ENCODE results near the gene CHST10.

The CHST10 gene

DNA sequence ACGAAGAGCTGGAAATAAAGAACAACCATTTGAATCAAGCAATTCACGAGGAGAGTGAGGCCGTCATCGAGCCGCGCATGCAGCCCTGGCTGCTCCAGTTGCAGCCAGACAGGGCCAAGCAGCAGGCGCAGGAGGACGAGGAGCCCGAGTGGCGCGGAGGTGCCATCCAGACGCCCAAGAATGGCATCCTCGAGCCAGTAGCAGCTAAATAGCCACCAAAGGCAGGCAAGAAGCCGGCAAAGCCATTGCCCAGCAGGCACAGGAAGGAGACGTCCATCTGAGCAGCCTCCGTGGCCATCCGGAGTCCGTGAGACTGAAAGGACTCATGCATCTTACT is 8.9 kb upstream of the CHST10 start:
- Histone ChIP-seq H3K9me3 (ENCODE audit: low read length) (no peaks in the 10 kb centered on the region), H3K36me3 (ENCODE audit: insufficient read depth, low read length) (no peaks in the 10 kb centered on the region), H3K9ac (ENCODE audit: low read length) (no peak overlapping the region), H3K4me1 (ENCODE audit: insufficient read depth, low read length) (peaks cover 20% of the 10 kb centered on the region), H3K27ac (ENCODE audit: low read depth, low read length) (no peak overlapping the region), H3K27me3 (ENCODE audit: control insufficient read depth in 1 of 2, insufficient read depth in 2 of 2, low read length in 2 of 2) (no peaks in the 10 kb centered on the region), H3K4me3 (ENCODE audit: low read depth in 1 of 2, low read length in 2 of 2) (no peak overlapping the region)

DNA sequence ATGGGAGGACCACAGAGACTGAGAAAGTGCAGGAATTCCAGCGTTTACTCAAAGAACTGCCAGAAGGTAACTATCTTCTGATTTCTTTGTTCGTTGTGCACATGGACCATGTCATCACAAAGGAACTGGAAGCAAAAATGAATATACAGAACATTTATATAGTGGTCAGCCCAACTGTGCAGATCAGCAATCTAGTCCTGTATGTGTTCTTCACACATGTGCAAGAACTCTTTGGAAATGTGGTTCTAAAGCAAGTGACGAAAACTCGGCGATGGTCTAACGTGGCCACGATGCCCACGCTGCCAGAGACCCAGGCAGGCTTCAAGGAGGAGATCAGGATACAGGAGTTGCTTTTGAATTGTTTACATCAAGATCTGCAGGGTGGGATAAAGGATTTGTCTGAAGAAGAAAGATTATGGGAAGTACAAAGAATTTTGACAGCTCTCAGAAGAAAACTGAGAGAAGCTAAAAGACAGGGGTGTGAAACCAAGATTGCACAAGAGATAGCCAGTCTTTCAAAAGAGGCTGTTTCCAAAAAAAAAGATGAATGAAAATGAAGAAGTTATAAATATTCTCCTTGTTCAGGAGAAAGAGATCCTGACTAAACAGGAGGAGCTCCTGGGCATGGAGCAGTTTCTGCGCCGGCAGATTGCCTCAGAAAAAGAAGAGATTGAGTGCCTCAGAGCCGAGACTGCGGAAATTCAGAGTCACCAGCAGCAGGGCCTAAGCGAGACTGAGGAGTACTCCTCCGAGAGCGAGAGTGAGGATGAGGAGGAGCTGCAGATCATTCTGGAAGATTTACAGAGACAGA is 8.3 kb upstream of the CHST10 start:
- H3K9ac ChIP-seq (ENCODE audit: low read length): no peak overlapping the region

DNA sequence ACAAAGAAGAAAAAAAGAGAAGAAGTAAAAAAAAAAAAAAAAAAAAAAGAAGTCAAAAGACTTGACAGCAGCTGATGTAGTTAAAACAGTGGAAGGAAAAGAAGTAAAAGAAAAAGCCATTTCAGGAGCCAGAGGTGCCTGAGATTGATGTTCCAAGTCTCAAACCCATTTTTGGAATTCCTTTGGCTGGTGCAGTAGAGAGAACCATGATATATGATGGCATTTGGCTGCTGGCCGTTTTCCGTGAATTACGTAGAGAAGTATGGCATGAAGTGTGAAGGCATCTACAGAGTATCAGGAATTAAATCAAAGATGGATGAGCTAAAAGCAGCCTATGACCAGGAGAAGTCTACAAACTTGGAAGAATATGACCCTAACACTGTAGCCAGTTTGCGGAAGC is 7.6 kb upstream of the CHST10 start:
- Histone ChIP-seq H3K4me3 (ENCODE audit: low read depth in 1 of 2, low read length in 2 of 2) (no peak overlapping the region), H3K27ac (ENCODE audit: low read depth, low read length) (no peak overlapping the region), H3K4me1 (ENCODE audit: insufficient read depth, low read length) (peaks cover 20% of the 10 kb centered on the region), H3K9me3 (ENCODE audit: low read length) (no peaks in the 10 kb centered on the region), H3K27me3 (ENCODE audit: control insufficient read depth in 1 of 2, insufficient read depth in 2 of 2, low read length in 2 of 2) (no peaks in the 10 kb centered on the region), H3K9ac (ENCODE audit: low read length) (no peak overlapping the region), H3K36me3 (ENCODE audit: insufficient read depth, low read length) (no peaks in the 10 kb centered on the region)

More for the DNA sequence above, 8.3 kb upstream of the CHST10 start:
- H3K27me3 ChIP-seq (ENCODE audit: control insufficient read depth in 1 of 2, insufficient read depth in 2 of 2, low read length in 2 of 2): no peaks in the 10 kb centered on the region
- H3K27ac ChIP-seq (ENCODE audit: low read depth, low read length): no peak overlapping the region
- peaks cover 20% of the 10 kb centered on the region for H3K4me1 ChIP-seq (ENCODE audit: insufficient read depth, low read length)
- H3K36me3 ChIP-seq (ENCODE audit: insufficient read depth, low read length): no peaks in the 10 kb centered on the region
- H3K9me3 ChIP-seq (ENCODE audit: low read length): no peaks in the 10 kb centered on the region
- H3K4me3 ChIP-seq (ENCODE audit: low read depth in 1 of 2, low read length in 2 of 2): no peak overlapping the region

DNA sequence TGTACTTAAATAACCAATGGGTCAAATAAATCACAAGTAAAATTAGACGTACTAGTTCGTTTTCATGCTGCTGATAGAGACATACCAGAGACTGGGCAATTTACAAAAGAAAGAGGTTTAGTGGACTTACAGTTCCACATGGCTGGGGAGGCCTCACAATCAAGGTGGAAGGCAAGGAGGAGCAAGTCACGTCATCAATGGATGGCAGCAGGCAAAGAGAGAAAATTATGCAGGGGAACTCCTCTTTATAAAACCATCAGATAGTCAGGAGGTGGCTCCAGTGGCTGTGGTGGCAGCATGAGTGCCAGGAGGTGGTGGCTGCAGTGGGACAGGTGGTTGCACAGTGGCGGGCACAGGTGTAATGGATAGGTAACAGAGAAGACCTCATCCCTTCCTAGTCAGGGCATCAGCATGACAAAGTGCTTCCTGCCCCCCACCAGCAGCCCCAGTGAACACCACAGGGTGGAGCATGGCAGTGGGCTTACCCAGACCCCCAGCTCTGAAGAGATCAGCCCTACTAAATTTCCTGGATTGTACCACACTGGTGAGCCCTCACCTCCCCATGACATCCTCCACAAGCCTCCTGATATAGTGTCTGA is 6.9 kb upstream of the CHST10 start:
- Histone ChIP-seq H3K4me3 (ENCODE audit: low read depth in 1 of 2, low read length in 2 of 2) (no peak overlapping the region), H3K27me3 (ENCODE audit: control insufficient read depth in 1 of 2, insufficient read depth in 2 of 2, low read length in 2 of 2) (no peaks in the 10 kb centered on the region), H3K4me1 (ENCODE audit: insufficient read depth, low read length) (peaks cover 20% of the 10 kb centered on the region), H3K9ac (ENCODE audit: low read length) (no peak overlapping the region), H3K36me3 (ENCODE audit: insufficient read depth, low read length) (no peaks in the 10 kb centered on the region), H3K27ac (ENCODE audit: low read depth, low read length) (no peak overlapping the region), H3K9me3 (ENCODE audit: low read length) (no peaks in the 10 kb centered on the region)

DNA sequence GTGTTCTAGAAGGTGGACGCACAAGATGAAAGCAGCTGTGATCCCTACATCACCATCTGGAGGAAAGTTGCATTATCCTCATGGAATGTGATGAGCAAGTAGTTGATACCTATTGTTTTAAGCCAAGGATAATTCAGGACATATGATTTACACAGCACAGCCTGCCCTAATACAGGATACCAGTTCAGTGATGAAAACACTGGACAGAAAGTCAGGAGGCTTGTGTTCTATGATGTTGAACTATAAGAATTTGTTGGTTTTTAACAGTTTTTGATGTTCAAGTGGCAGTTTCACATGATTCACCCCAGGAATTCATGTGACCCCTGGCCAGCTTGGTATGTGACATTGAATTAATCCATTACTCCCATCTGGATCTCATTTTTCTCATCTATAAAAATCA is 6.2 kb upstream of the CHST10 start:
- no peak overlapping the region for H3K27ac ChIP-seq (ENCODE audit: low read depth, low read length)
- H3K9me3 ChIP-seq (ENCODE audit: low read length): no peaks in the 10 kb centered on the region
- no peaks in the 10 kb centered on the region for H3K27me3 ChIP-seq (ENCODE audit: control insufficient read depth in 1 of 2, insufficient read depth in 2 of 2, low read length in 2 of 2)
- no peak overlapping the region for H3K9ac ChIP-seq (ENCODE audit: low read length)
- H3K36me3 ChIP-seq (ENCODE audit: insufficient read depth, low read length): no peaks in the 10 kb centered on the region
- H3K4me1 ChIP-seq (ENCODE audit: insufficient read depth, low read length): peaks cover 20% of the 10 kb centered on the region
- no peak overlapping the region for H3K4me3 ChIP-seq (ENCODE audit: low read depth in 1 of 2, low read length in 2 of 2)

DNA sequence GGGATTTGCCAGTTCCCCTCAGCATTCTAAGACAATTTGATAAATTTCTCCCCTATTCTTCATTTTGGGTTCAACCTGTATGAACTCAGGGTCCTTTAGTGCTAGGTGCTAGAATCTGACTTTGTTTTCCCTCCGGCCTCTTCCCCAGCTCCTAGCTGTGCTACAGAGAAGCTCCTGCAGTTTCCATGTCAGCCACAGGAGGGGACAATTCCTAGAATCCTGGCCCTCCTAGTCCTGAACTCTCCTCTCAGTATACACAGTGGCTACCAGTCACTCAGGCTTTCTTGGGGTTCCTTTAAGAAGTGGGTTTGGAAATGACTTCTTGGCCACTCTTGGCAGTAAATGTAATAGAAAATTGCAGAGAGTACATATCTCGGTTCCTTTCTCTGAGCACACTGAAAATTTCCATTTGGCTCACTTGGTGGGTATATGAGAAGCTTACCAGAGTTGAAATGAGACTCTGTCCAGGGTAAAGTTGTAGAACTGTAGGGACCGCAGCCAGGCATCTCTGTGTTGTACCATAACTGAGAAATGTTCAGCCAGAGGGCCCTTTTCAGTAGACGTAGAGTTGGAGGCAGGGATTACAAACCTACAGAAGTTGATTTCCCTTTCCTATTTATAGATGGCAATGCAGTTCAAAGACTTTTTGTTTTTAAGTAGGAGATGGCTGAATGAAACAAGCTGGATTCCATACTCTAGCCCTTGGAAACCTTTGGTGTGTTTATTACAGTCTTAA is 5.0 kb upstream of the CHST10 start:
- Histone ChIP-seq H3K9ac (ENCODE audit: low read length) (no peak overlapping the region), H3K4me3 (ENCODE audit: low read depth in 1 of 2, low read length in 2 of 2) (no peak overlapping the region), H3K9me3 (ENCODE audit: low read length) (no peaks in the 10 kb centered on the region), H3K4me1 (ENCODE audit: insufficient read depth, low read length) (peaks cover 20% of the 10 kb centered on the region), H3K27ac (ENCODE audit: low read depth, low read length) (no peak overlapping the region), H3K27me3 (ENCODE audit: control insufficient read depth in 1 of 2, insufficient read depth in 2 of 2, low read length in 2 of 2) (no peaks in the 10 kb centered on the region), H3K36me3 (ENCODE audit: insufficient read depth, low read length) (no peaks in the 10 kb centered on the region)

DNA sequence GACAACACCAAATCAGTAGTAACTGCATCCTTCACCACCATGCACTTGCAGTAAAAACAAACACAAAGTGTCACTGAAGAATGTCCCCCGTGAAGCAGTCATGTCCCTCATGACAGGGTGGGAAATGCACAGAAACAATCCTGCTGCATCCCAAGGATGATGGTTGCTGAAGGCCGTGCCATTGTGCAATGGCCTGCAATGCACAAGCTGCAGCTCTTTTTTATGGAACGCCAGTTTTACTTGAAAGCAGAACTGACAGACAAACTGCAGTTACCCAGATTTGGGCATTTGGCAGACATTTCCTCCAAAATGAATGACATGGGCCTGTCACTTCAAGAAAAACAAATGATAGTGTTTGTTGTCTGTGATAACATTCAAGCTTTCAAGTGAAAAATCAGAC is 2.4 kb upstream of the CHST10 start:
- H3K4me1 ChIP-seq (ENCODE audit: insufficient read depth, low read length): peaks cover 30% of the 10 kb centered on the region
- H3K27me3 ChIP-seq (ENCODE audit: control insufficient read depth in 1 of 2, insufficient read depth in 2 of 2, low read length in 2 of 2): no peaks in the 10 kb centered on the region
- no peak overlapping the region for H3K9ac ChIP-seq (ENCODE audit: low read length)
- H3K36me3 ChIP-seq (ENCODE audit: insufficient read depth, low read length): no peaks in the 10 kb centered on the region
- H3K9me3 ChIP-seq (ENCODE audit: low read length): no peaks in the 10 kb centered on the region
- no peak overlapping the region for H3K27ac ChIP-seq (ENCODE audit: low read depth, low read length)
- H3K4me3 ChIP-seq (ENCODE audit: low read depth in 1 of 2, low read length in 2 of 2): no peak overlapping the region

DNA sequence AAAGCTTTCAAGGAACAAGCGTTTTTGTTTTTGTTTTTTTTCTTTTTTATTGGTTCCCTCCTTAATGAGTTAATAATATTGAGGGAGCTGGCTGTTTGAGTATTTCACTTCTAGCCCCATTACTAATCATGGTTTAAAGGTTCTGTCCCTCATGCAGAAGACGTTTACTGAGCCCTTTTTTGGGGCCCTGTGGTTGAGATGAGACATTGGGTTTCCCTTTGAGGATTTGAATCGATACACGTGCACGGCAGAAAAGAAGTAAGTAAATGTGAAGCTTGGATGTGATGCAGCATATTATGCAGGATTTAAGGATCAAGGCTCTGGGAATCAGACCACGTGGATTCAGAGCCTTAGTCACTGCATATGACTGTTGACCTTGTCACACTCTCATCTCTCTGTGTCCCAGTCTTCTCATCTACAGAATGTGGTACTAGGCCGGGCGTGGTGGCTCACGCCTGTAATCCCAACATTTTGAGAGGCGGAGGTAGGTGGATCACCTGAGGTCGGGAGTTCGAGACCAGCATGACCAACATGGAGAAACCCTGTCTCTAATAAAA is 1.0 kb upstream of the CHST10 start:
- no peak overlapping the region for H3K27ac ChIP-seq (ENCODE audit: low read depth, low read length)
- peaks cover 22% of the 10 kb centered on the region for H3K4me1 ChIP-seq (ENCODE audit: insufficient read depth, low read length)

DNA sequence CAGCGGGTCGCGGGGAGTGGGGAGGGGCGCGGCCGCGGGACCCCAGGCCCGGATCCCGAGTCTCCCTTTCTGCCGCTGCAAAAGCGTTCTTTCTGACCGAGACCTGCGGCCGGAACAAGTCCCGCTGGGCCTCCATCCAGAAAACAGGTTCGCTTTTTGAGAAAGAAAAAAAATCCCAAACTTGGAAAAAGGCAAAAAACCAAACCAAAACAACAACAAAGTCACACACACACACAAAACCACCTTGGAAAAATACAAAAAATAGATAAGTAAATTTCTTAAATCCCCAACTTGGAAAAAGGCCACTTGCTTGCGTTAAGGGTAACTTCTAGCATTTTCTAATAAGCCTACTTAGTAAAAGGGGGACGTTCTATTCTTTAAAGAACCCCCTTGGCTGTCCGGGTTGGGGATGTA is 250 bp upstream of the CHST10 start:
- Histone ChIP-seq H3K9ac (ENCODE audit: low read length) (no peak overlapping the region), H3K27me3 (ENCODE audit: control insufficient read depth in 1 of 2, insufficient read depth in 2 of 2, low read length in 2 of 2) (no peaks in the 10 kb centered on the region), H3K4me3 (ENCODE audit: low read depth in 1 of 2, low read length in 2 of 2) (peak overlapping the region; percentile 78 to 82), H3K4me1 (ENCODE audit: insufficient read depth, low read length) (peaks cover 21% of the 10 kb centered on the region), H3K27ac (ENCODE audit: low read depth, low read length) (peak overlapping the region; percentile 61), H3K9me3 (ENCODE audit: low read length) (no peaks in the 10 kb centered on the region), H3K36me3 (ENCODE audit: insufficient read depth, low read length) (peaks cover 11% of the 10 kb centered on the region)

More for the DNA sequence above, 1.0 kb upstream of the CHST10 start:
- no peak overlapping the region for H3K9ac ChIP-seq (ENCODE audit: low read length)
- H3K4me3 ChIP-seq (ENCODE audit: low read depth in 1 of 2, low read length in 2 of 2): no peak overlapping the region
- no peaks in the 10 kb centered on the region for H3K9me3 ChIP-seq (ENCODE audit: low read length)
- no peaks in the 10 kb centered on the region for H3K27me3 ChIP-seq (ENCODE audit: control insufficient read depth in 1 of 2, insufficient read depth in 2 of 2, low read length in 2 of 2)
- peaks cover 7% of the 10 kb centered on the region for H3K36me3 ChIP-seq (ENCODE audit: insufficient read depth, low read length)

DNA sequence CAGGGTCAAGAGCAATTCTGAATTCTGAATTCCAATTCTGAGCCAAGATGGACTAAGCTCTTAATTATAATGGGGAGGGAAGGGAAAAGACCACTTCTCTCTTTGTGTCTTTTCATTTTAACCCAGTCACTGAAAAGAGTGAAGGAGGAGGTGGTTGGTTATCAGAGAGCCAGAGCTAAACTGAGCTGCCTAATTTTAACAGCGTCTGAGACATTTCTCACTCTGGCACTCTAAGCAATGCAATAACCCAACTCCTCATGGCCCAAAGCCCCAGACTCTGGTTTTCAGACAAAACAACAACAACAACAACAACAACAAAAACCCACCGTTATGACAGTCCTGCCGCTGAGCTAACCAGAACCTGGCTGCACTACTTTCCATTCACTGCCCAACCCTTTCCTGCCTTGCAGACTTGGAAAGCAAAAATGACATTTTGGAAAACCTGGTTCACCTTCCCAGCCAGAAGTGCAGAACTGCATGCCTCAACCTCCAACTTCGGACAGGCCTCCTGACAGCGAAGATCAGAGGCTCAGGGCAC is 1.0 kb downstream of the CHST10 start:
- H3K4me3 ChIP-seq (ENCODE audit: low read depth in 1 of 2, low read length in 2 of 2): peak overlapping the region; percentile 78 to 82
- H3K36me3 ChIP-seq (ENCODE audit: insufficient read depth, low read length): peaks cover 11% of the 10 kb centered on the region
- no peaks in the 10 kb centered on the region for H3K27me3 ChIP-seq (ENCODE audit: control insufficient read depth in 1 of 2, insufficient read depth in 2 of 2, low read length in 2 of 2)
- peak overlapping the region; percentile 19 for H3K9ac ChIP-seq (ENCODE audit: low read length)
- H3K27ac ChIP-seq (ENCODE audit: low read depth, low read length): peak overlapping the region; percentile 70
- no peaks in the 10 kb centered on the region for H3K9me3 ChIP-seq (ENCODE audit: low read length)
- H3K4me1 ChIP-seq (ENCODE audit: insufficient read depth, low read length): peaks cover 14% of the 10 kb centered on the region

DNA sequence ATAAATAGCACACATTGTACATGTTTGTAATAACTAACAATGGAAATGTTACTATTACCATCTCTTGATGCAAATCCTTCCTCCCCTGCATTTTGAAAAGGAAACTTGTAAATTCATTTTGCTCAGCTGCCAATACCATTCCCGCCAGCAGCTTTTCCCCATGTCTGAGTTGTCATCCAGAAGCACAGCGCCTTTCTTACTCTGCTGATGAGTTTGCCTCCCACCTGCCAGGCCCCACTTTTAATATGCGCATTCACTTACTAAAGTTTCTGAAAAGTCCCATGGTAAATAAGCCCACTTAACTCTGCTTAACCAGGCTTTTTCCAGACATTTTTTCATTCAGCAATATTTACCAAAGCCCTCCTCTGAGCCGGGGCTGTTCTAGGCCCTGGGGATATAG is 3.9 kb downstream of the CHST10 start:
- no peaks in the 10 kb centered on the region for H3K27me3 ChIP-seq (ENCODE audit: control insufficient read depth in 1 of 2, insufficient read depth in 2 of 2, low read length in 2 of 2)
- H3K4me1 ChIP-seq (ENCODE audit: insufficient read depth, low read length): peaks cover 14% of the 10 kb centered on the region
- no peak overlapping the region for H3K27ac ChIP-seq (ENCODE audit: low read depth, low read length)
- H3K4me3 ChIP-seq (ENCODE audit: low read depth in 1 of 2, low read length in 2 of 2): no peak overlapping the region
- no peak overlapping the region for H3K9ac ChIP-seq (ENCODE audit: low read length)
- no peaks in the 10 kb centered on the region for H3K9me3 ChIP-seq (ENCODE audit: low read length)
- H3K36me3 ChIP-seq (ENCODE audit: insufficient read depth, low read length): peaks cover 16% of the 10 kb centered on the region
